IMR-90 (cell line): ENCODE data around the gene MORF4L1. TPM values are rescaled to one million over a fixed set of nuclear protein-coding genes. Genes with fewer than 3 reads are reported as not detected.

Experiments used
- ATAC-seq: fragments of 200-7000 bp; cut with Tn5 transposase; 2 replicates; pipeline ENCODE4 v1.9.1; 2020; ENCODE audit warnings: low read depth, mild to moderate bottlenecking, moderate library complexity
- BruUV-seq: library from RNA; stranded (reverse); fragments of 400-500 nt; replicated peaks from 2 replicates; lab custom pipeline; 2021; lab: Mats Ljungman, UMichigan
- CTCF ChIA-PET: fragments of 300-600 bp; formaldehyde crosslinking; extraction: SDS; loops from one replicate; lab custom pipeline; 2021; ENCODE audit warnings: antibody characterized with exemption; lab: Yijun Ruan, JAX
- POLR2A ChIA-PET: fragments of 300-600 bp; sonication (Branson Sonifier 250); formaldehyde crosslinking; loops from one replicate; lab custom pipeline; 2022; ENCODE audit warnings: antibody characterized with exemption; ENCODE audit not compliant: unreplicated experiment; lab: Charles Lee
- DNase-seq: peaks from one replicate; pipeline ENCODE4 v3.0.0; 2013
- H2AFZ ChIP-seq: replicated peaks from 2 replicates; pipeline ENCODE3; 2013; ENCODE audit warnings: low read length, mild to moderate bottlenecking; ENCODE audit not compliant: poor library complexity
- H2AK5ac ChIP-seq: 2 replicates; pipeline ENCODE4 v1.6.1; 2013; ENCODE audit warnings: low read depth, low read length, inconsistent platforms
- H2AK9ac ChIP-seq: replicated peaks from 2 replicates; pipeline ENCODE3; 2013; ENCODE audit warnings: mild to moderate bottlenecking, low read depth, low read length, moderate library complexity; ENCODE audit not compliant: poor library complexity
- H2BK120ac ChIP-seq: 2 replicates; pipeline ENCODE4 v1.6.1; 2013; ENCODE audit warnings: low read depth, low read length, inconsistent platforms
- H2BK15ac ChIP-seq: 3 replicates; pipeline ENCODE4 v1.6.1; 2013; ENCODE audit warnings: low read depth, low read length, inconsistent platforms
- H2BK20ac ChIP-seq: 2 replicates; pipeline ENCODE4 v1.6.1; 2013; ENCODE audit warnings: low read depth, mild to moderate bottlenecking, inconsistent platforms, low read length, moderate library complexity
- H2BK5ac ChIP-seq: 2 replicates; pipeline ENCODE4 v1.6.1; 2013; ENCODE audit warnings: mild to moderate bottlenecking, low read depth, low read length, inconsistent platforms; ENCODE audit not compliant: poor library complexity, severe bottlenecking
- H3K14ac ChIP-seq: replicated peaks from 2 replicates; pipeline ENCODE4 v1.6.1; 2013; ENCODE audit warnings: low read depth, low read length, inconsistent platforms
- H3K18ac ChIP-seq: 2 replicates; pipeline ENCODE4 v1.6.1; 2013; ENCODE audit warnings: low read depth, low read length, control low read depth
- H3K23ac ChIP-seq: 2 replicates; pipeline ENCODE4 v1.6.1; 2013; ENCODE audit warnings: low read depth, low read length, inconsistent platforms
- H3K27ac ChIP-seq: 2 replicates; pipeline ENCODE4 v1.5.1; 2013; ENCODE audit warnings: mild to moderate bottlenecking, control low read depth, low read length; ENCODE audit not compliant: insufficient read depth
- H3K27me3 ChIP-seq: 2 replicates; pipeline ENCODE4 v1.6.1; 2013; ENCODE audit warnings: low read length; ENCODE audit not compliant: control insufficient read depth, insufficient read depth
- H3K36me3 ChIP-seq: 2 replicates; pipeline ENCODE4 v1.6.1; 2013; ENCODE audit warnings: low read length, mixed read lengths; ENCODE audit not compliant: control insufficient read depth, insufficient read depth
- H3K4ac ChIP-seq: 2 replicates; pipeline ENCODE4 v1.6.1; 2013; ENCODE audit warnings: low read depth, low read length, inconsistent platforms
- H3K4me1 ChIP-seq: 2 replicates; pipeline ENCODE4 v1.6.1; 2013; ENCODE audit warnings: low read length, mixed read lengths; ENCODE audit not compliant: control insufficient read depth, insufficient read depth
- H3K4me2 ChIP-seq: 2 replicates; pipeline ENCODE4 v1.6.1; 2013; ENCODE audit warnings: low read depth, mild to moderate bottlenecking, control low read depth, low read length, moderate library complexity
- H3K4me3 ChIP-seq: 2 replicates; pipeline ENCODE4 v1.5.1; 2013; ENCODE audit warnings: low read depth, mild to moderate bottlenecking, control low read depth, low read length, moderate library complexity; ENCODE audit not compliant: insufficient read depth
- H3K56ac ChIP-seq: 2 replicates; pipeline ENCODE4 v1.6.1; 2013; ENCODE audit warnings: low read length, inconsistent platforms; ENCODE audit not compliant: insufficient read depth; ENCODE audit errors: extremely low read depth
- H3K79me1 ChIP-seq, 2 experiments: 2 replicates each; pipeline ENCODE4 v1.6.1; 2013; ENCODE audit warnings: low read length in 2 of 2, inconsistent platforms in 1 of 2, low read depth in 1 of 2
- H3K9ac ChIP-seq: 2 replicates; pipeline ENCODE4 v1.6.1; 2013; ENCODE audit warnings: low read depth, low read length, control low read depth
- H3K9me1 ChIP-seq: 2 replicates; pipeline ENCODE4 v1.6.1; 2013; ENCODE audit warnings: low read length, inconsistent platforms; ENCODE audit not compliant: insufficient read depth
- H3K9me3 ChIP-seq: 2 replicates; pipeline ENCODE4 v1.6.1; 2013; ENCODE audit warnings: low read length; ENCODE audit not compliant: control insufficient read depth, insufficient read depth
- H4K20me1 ChIP-seq: 2 replicates; pipeline ENCODE4 v1.6.1; 2013; ENCODE audit warnings: low read length, inconsistent platforms; ENCODE audit not compliant: insufficient read depth
- H4K5ac ChIP-seq: 2 replicates; pipeline ENCODE4 v1.6.1; 2013; ENCODE audit warnings: mild to moderate bottlenecking, low read depth, low read length, control low read depth
- H4K8ac ChIP-seq, 2 experiments: 2 replicates each; pipeline ENCODE4 v1.6.1; 2013; ENCODE audit warnings: low read depth in 2 of 2, low read length in 2 of 2, control low read depth in 1 of 2, inconsistent platforms in 1 of 2
- H4K91ac ChIP-seq: 2 replicates; pipeline ENCODE4 v1.6.1; 2013; ENCODE audit warnings: low read depth, low read length, inconsistent platforms; ENCODE audit not compliant: insufficient read depth
- CEBPB ChIP-seq: IDR thresholded peaks from 2 replicates; pipeline ENCODE4 v1.6.1; 2012; ENCODE audit warnings: low read depth, low read length, improper control_type of control experiment
- FOS ChIP-seq: fragments of 150-350 bp; IDR thresholded peaks from 2 replicates; pipeline ENCODE4 v1.6.1; 2016; ENCODE audit warnings: low read depth, low read length
- MAFK ChIP-seq: IDR thresholded peaks from 2 replicates; pipeline ENCODE4 v1.6.1; 2012; ENCODE audit warnings: low read depth, low read length, improper control_type of control experiment
- MAZ ChIP-seq: IDR thresholded peaks from 2 replicates; pipeline ENCODE4 v1.6.1; 2012; ENCODE audit warnings: low read depth, mild to moderate bottlenecking, low read length, improper control_type of control experiment, moderate library complexity, borderline replicate concordance
- MXI1 ChIP-seq: IDR thresholded peaks from 2 replicates; pipeline ENCODE4 v1.6.1; 2012; ENCODE audit warnings: low read depth, mild to moderate bottlenecking, low read length, moderate library complexity, borderline replicate concordance
- NFE2L2 ChIP-seq: fragments of 150-350 bp; IDR thresholded peaks from 2 replicates; pipeline ENCODE4 v1.6.1; 2016; ENCODE audit warnings: low read depth, mild to moderate bottlenecking, low read length
- POLR2A ChIP-seq: IDR thresholded peaks from 2 replicates; pipeline ENCODE4 v1.6.1; 2012; ENCODE audit warnings: mild to moderate bottlenecking, low read depth, low read length
- RAD21 ChIP-seq: IDR thresholded peaks from 2 replicates; pipeline ENCODE4 v1.6.1; 2012; ENCODE audit warnings: low read length, improper control_type of control experiment
- RCOR1 ChIP-seq: IDR thresholded peaks from 2 replicates; pipeline ENCODE4 v1.6.1; 2012; ENCODE audit warnings: mild to moderate bottlenecking, low read length, improper control_type of control experiment; ENCODE audit not compliant: insufficient replicate concordance
- RFX5 ChIP-seq: IDR thresholded peaks from 2 replicates; pipeline ENCODE4 v1.8.0; 2012; ENCODE audit warnings: low read depth, mild to moderate bottlenecking, low read length, moderate library complexity
- SMC3 ChIP-seq: fragments of 150-350 bp; IDR thresholded peaks from 2 replicates; pipeline ENCODE4 v1.6.1; 2016; ENCODE audit warnings: low read depth, mild to moderate bottlenecking, antibody characterized with exemption, low read length, moderate library complexity
- WGBS, 2 experiments: methylation state at CpG; one replicate each; pipeline versions ENCODE4 v1.1.5 to v1.1.7; 2013; ENCODE audit warnings: missing lambda C conversion rate in 2 of 2; ENCODE audit not compliant: insufficient read length in 1 of 2; ENCODE audit errors: extremely low coverage in 2 of 2; 5-methylcytosine and 5-hydroxymethylcytosine counted together
- dilution Hi-C: fragments of 300-500 bp; cut with HindIII; formaldehyde crosslinking; loops from one replicate; pipeline ENCODE4 v1.14.3; 2018; ENCODE audit warnings: low sequenced_read_pairs; ENCODE audit not compliant: unreplicated experiment
- in situ Hi-C: fragments of 300-500 bp; cut with MboI; formaldehyde crosslinking; loops from 3 replicates; pipeline ENCODE4 v1.14.3; 2019; ENCODE audit warnings: low sequenced_read_pairs, inconsistent platforms, mixed read lengths
- intact Hi-C: fragments of 100-400 bp; cut with micrococcal nuclease; formaldehyde crosslinking; loops from 2 replicates; pipeline ENCODE4 v1.10.0; 2022
- polyA plus RNA-seq, 3 experiments: library from polyadenylated mRNA; depleted of rRNA; stranded (reverse); fragments of >200 nt; gene quantifications; 2 replicates each; pipeline ENCODE4 v1.2.3, GENCODE V29; 2012; ENCODE audit warnings: low replicate concordance in 1 of 3
- total RNA-seq: library from RNA; depleted of rRNA; stranded (reverse); fragments of >200 nt; gene quantifications from 2 replicates; pipeline ENCODE4 v1.2.3, GENCODE V29; 2012
- TF ChIP-seq, protein P1 (sequence below): fragments of 150-350 bp; IDR thresholded peaks from 2 replicates; pipeline ENCODE4 v1.6.1; 2016; ENCODE audit warnings: low read depth, mild to moderate bottlenecking, low read length, moderate library complexity, borderline replicate concordance

Gene MORF4L1
- total and polyA plus RNA-seq, 2 of the 4 experiments (the other 2 are of a cell fraction): 217 to 392 TPM

- no peak for TF ChIP-seq NFE2L2
- no peak for TF ChIP-seq MXI1
- no peak for TF ChIP-seq RCOR1
- no peak for TF ChIP-seq SMC3
- no peak for TF ChIP-seq MAFK
- no peak for TF ChIP-seq POLR2A
- TF ChIP-seq CEBPB: no peak
- TF ChIP-seq RAD21: no peak
- TF ChIP-seq MAZ: no peak
- TF ChIP-seq, protein P1, sequence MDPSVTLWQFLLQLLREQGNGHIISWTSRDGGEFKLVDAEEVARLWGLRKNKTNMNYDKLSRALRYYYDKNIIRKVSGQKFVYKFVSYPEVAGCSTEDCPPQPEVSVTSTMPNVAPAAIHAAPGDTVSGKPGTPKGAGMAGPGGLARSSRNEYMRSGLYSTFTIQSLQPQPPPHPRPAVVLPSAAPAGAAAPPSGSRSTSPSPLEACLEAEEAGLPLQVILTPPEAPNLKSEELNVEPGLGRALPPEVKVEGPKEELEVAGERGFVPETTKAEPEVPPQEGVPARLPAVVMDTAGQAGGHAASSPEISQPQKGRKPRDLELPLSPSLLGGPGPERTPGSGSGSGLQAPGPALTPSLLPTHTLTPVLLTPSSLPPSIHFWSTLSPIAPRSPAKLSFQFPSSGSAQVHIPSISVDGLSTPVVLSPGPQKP: no peak
- TF ChIP-seq RFX5: no peak
- no peak for TF ChIP-seq FOS
- Histone ChIP-seq H3K4me3 (no peak overlapping the region), H3K9me3 (no peaks in the 10 kb centered on the region), H3K23ac (no peak overlapping the region), H3K9me1 (peaks cover 11% of the 10 kb centered on the region), H3K56ac (no peak overlapping the region), H3K9ac (no peak overlapping the region), H4K5ac (no peak overlapping the region), H4K20me1 (peaks cover 9% of the 10 kb centered on the region; the same call in 1 of the 2 replicates), H2AK9ac (no peak overlapping the region), H3K79me1 (no peaks in the 10 kb centered on the region), H3K14ac (no peak overlapping the region), H3K18ac (no peak overlapping the region), H2BK20ac (no peak overlapping the region), H4K8ac (no peak overlapping the region), H3K4ac (no peak overlapping the region), H3K4me2 (no peak overlapping the region), H3K4me1 (peaks cover 8% of the 10 kb centered on the region), H2AFZ (no peak overlapping the region), H2AK5ac (no peak overlapping the region), H3K27me3 (peaks cover 5% of the 10 kb centered on the region), H2BK5ac (no peak overlapping the region), H4K91ac (no peak overlapping the region), H3K36me3 (no peaks in the 10 kb centered on the region), H3K27ac (no peak overlapping the region), H2BK120ac (no peak overlapping the region), H2BK15ac (no peak overlapping the region)
- no CpG with 5 or more reads among the region's 5 CpGs for WGBS, 2 experiments
- POLR2A ChIA-PET: no interaction called here
- dilution Hi-C loops (no loop called here), in situ Hi-C loops (no loop called here), intact Hi-C loops (no loop called here)
- ATAC-seq (no peak), DNase-seq (no peak)
- BruUV-seq: no TSS peak
- CTCF ChIA-PET: no interaction called here
Measured at GRCh38 chr15:78934655-78935023, 61.9 kb downstream of the MORF4L1 start.
